Activated T-cell treated with anti-CD3 and anti-CD28 coated beads, Interleukin-2, amount 50 U/mL, for 48 hours (primary cell): ENCODE data around the gene TPM4.
"Not testable (repeated sequence)": the region's sequence is repeated elsewhere in the genome, so short reads cannot be mapped to it uniquely, and the experiment has no call there.

Experiments used
- DNase-seq, 2 experiments: peaks; one replicate each; pipeline ENCODE4 v3.0.0-alpha.2; 2020

TPM4 gene

GRCh38 chr19:16076154-16076957, at the start of gene TPM4:
TSS of gene TPM4 (plus strand) at chr19:16076495. CDS start at chr19:16076566, 71 bp downstream.
- DNase-seq, result peak; percentile 88 to 94

- DNase-seq, result no peak
Observed at GRCh38 chr19:16026756-16027155, 49.5 kb upstream of the TPM4 start.

GRCh38 chr19:16027528-16027927, 48.8 kb upstream of the TPM4 start:
- no peak for DNase-seq

GRCh38 chr19:16030155-16030554, 46.1 kb upstream of the TPM4 start:
- DNase-seq, result not testable (repeated sequence)

GRCh38 chr19:16030964-16031871, 45.1 kb upstream of the TPM4 start:
- DNase-seq, result no peak

- no peak for DNase-seq
Observed at GRCh38 chr19:16031872-16032200, 44.5 kb upstream of the TPM4 start.

GRCh38 chr19:16032509-16033135, 43.7 kb upstream of the TPM4 start:
- DNase-seq, result no peak

GRCh38 chr19:16033136-16033530, 43.2 kb upstream of the TPM4 start:
- DNase-seq, result no peak

- DNase-seq, result no peak
Observed at GRCh38 chr19:16033721-16034120, 42.6 kb upstream of the TPM4 start.

GRCh38 chr19:16034180-16034579, 42.1 kb upstream of the TPM4 start:
- no peak for DNase-seq

GRCh38 chr19:16034958-16035560, 41.2 kb upstream of the TPM4 start:
- DNase-seq, result no peak

GRCh38 chr19:16035601-16036297, 40.5 kb upstream of the TPM4 start:
- no peak for DNase-seq

GRCh38 chr19:16036397-16036925, 39.8 kb upstream of the TPM4 start:
- no peak for DNase-seq

GRCh38 chr19:16036941-16037340, 39.4 kb upstream of the TPM4 start:
- DNase-seq, result no peak

GRCh38 chr19:16037424-16038195, 38.7 kb upstream of the TPM4 start:
- DNase-seq, result no peak

- DNase-seq, result no peak
Observed at GRCh38 chr19:16038196-16038695, 38.0 kb upstream of the TPM4 start.

- DNase-seq, result no peak
Observed at GRCh38 chr19:16039081-16039480, 37.2 kb upstream of the TPM4 start.

GRCh38 chr19:16039545-16039944, 36.8 kb upstream of the TPM4 start:
- no peak for DNase-seq

GRCh38 chr19:16040642-16041041, 35.7 kb upstream of the TPM4 start:
- no peak for DNase-seq

GRCh38 chr19:16041299-16041990, 34.9 kb upstream of the TPM4 start:
- peak; percentile 87 to 89 for DNase-seq

- DNase-seq, result no peak
Observed at GRCh38 chr19:16041991-16042386, 34.3 kb upstream of the TPM4 start.
